Measurements from ENCODE around the gene HSPG2.
"Not testable (repeated sequence)": the region's sequence is repeated elsewhere in the genome, so short reads cannot be mapped to it uniquely, and the experiment has no call there.

HSPG2 gene

GRCh38 chr1:21931171-21932093, 5.7 kb downstream of the HSPG2 start:
- DNase-seq = no peak

GRCh38 chr1:21930629-21931170, 6.4 kb downstream of the HSPG2 start:
- DNase-seq = no peak

- DNase-seq = no peak
These were observed 7.0 kb downstream of the HSPG2 start for GRCh38 chr1:21930080-21930571.

GRCh38 chr1:21927533-21928237, 9.4 kb downstream of the HSPG2 start:
- DNase-seq = no peak

DNA sequence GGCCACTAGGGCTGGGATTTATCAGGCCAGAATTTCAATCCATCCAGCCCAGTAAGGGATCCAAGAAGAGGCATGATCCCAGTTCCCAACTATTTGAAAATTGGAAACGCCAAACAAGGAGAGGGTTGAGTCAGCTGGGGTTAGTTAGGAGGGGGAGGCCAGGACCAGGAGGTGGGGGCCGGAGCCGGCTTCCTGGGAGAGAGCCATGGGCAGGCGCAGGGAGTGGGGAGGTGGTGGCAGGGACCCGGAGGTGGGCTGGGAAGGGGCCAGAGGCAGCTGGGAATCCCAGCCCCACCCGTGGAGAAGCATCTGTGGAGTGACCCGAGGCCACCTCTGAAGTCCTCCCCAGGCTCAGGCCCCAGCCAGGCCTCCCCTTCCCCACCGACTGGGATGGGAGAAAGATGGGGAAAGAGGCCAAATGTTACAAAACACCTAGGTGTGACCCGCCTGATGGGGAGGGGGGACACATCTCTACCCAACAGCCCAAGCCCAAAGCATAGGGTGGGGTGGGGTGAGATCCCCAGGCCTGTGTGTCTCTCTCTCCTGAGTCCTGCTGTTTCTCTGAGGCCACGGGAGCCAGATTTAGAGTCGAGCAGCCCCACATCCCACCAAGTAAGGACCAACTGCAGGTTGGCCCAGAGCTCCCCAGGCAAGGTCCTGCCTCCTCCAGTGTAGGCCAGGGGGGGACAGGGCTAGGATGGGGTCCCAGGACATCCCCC, 10.1 kb downstream of the HSPG2 start:
- no peak for DNase-seq

GRCh38 chr1:21926065-21926464, 11.0 kb downstream of the HSPG2 start:
- DNase-seq = no peak

DNA sequence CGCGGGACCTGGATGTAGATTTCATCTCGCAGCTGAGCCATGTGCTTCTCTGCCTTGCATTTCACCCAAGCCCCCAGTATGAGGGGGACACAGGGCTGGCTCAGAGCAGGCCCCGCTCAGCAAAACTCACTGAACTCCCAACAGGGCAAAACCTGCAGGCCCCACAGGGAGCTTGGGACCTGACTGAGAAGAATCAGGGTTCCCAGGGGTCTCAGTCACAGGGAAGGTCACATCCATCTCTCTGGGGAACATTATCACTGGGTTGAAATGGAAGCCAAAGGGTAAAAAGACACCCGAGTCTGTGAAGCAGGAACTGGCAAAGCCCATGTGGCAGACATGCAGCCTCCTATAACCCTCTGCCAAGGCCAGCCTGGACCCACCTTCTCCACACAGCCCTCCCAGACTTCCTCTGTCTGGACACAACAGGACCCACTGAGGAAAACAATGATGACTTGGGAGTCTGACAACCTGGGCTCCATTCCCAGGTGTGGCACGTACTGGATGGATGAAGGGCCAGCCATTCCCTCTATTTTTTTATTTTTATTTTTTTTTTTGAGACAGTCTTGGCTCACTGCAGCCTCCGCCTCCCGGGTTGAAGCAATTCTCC, 11.7 kb downstream of the HSPG2 start:
- no peak for DNase-seq

GRCh38 chr1:21924503-21925005, 12.6 kb downstream of the HSPG2 start:
- DNase-seq = no peak

- no peak for DNase-seq
These were observed 14.8 kb downstream of the HSPG2 start for GRCh38 chr1:21922090-21923013.

DNA sequence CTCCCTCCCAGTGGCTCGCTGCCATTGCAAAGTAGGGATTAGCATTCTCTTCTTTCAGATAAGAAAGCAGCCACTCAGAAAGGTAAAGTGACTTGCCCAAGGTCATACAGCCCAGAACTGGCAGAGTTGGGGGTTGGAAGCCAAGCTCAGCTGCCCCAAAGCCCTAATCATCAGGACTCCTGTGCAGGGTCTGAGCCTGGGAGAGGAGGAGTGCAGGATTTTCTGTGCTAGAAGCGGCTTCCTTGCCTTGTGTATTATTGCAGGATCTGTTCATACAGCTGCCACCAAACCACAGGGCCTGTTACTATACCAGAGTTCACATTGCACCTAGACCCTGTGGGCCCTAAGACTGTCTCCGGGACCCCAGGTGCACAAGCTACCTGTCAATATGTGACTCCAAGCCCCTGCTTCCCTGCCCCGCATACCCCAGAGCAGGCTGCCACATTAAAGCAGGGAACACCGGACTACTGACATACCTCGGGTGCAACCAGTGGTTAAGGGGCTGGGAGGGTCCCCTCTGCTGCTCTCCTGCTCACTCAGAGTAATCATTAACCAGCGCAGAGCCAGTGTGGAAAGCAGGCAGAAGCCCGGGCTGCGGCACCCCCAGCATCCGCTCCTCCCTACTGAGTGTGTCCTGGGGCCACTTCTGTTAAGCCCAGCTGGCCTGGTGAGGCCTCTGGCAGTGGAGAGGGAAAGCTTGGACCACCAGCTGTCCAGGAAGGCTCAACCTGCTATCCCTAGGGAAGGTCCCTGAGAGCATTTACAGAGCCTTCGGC, 15.8 kb downstream of the HSPG2 start:
- no peak for DNase-seq

GRCh38 chr1:21919520-21919919, 17.6 kb downstream of the HSPG2 start:
- DNase-seq = no peak

- not testable (repeated sequence) for DNase-seq
These were observed 19.9 kb downstream of the HSPG2 start for GRCh38 chr1:21917239-21917631.

DNA sequence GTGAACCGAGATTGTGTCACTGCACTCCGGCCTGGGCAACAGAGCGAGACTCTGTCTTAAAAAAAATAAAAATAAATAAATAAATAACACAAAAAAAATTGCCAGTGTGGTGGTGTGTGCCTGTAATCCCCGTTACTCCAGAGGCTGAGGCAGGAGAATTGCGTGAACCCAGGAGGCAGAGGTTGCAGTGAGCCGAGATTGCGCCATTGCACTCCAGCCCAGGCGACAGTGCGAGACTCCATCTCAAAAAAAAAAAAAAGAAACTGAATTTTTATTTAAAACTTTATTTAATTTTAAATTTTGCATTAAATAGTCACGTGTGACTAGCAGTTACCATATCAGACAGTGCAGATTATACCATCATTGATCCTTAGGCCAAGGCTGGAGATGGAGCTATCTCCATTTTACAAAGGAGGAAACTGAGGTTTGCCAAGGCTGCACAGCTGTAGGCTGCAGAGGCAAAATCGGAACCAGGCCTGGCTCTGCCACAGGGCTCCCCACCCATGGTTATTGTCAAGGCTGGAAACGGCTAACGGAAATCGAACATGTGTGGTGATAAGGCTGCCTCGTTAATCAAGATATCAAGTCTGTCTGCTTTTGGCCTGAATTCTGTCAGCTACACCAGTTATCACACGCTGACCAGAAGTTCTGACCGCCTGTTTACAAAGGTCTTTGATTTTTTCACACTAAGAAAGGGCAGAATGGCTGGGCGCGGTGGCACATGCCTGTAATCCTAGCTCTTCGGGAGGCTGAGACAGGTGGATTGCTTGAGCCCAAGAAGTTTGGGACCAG, 20.5 kb downstream of the HSPG2 start:
- DNase-seq = no peak

DNA sequence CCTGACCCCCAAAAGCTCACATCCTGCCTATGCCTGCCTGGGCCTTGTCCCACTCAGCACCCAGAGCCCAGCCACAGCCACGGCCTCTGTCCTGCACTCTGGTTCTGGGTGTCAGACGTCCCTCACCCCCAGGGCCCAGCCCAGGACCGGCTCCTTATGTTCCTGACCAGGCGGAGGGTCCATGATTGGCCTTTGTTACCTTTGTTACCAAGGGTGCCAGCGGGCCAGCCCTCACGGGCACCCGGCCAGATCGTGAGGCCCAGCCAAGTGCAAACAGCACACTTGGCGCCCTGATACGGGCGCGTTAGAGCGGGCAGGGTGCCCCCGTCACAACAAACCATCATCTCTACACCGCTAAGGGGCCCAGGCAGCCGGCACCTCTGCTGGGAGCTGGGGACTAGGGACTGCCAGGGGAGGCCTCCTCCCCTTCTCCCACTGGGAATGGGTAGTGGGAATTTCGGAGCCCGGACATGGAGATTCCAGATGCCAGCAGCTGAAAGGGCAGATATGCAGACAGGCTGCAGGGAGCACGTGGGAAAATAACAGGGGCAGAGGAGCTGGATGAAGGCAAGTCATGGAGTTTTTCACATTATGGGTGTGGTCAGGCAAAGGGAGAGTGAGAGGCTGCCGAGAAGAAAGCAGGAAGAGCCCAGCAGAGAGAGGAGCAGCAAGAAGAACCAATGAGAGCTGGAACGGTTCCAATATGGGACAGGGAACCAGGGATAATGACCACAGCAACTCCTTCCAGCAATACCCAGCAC, 22.1 kb downstream of the HSPG2 start:
- DNase-seq = peak; percentile 11

DNA sequence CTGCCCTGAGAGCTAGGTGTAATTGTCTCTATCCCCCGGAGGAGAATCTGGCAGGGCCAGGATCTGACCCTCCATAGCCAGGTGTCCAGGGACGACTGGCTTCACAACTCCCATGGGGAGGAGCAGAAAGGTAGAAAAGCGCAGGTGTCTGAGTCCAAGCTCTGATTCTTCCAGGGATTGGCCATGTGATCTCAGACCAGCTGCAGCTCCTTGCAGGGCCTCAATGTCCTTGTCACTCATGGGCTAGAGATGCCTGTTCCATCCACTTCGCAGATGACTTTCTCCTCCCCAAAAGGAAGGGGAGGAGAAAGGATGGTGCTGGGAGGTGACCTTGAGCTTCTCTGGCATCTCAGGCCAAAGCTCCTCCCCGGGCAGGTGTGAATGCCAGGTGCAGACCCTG, 22.7 kb downstream of the HSPG2 start:
- DNase-seq = no peak

GRCh38 chr1:21913763-21914162, 23.3 kb downstream of the HSPG2 start:
- DNase-seq = no peak

DNA sequence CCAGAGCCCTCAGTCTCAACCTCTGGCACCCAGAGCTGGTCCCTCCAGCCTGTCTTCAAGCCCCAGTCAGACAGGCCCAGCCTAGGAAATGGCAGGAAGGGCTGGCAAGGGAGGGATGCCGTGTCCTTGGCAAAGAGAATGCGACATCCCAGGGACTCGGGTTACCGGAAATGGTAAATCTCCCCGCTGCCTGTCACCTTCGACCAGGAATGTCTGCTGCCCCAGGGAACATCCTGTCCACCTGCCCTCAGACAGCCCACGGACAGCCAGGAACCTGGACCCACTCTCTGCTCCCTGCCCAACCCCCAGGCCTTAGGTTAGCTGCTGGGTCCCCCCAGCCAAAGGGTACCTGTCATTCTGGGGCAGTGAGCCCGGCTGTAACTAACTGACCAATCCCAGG, 23.9 kb downstream of the HSPG2 start:
- DNase-seq = no peak

- DNase-seq = no peak
These were observed 24.9 kb downstream of the HSPG2 start for GRCh38 chr1:21912038-21912758.
